Gastrocnemius medialis (tissue), 4 donors: Measurements from ENCODE around the gene GABBR2.

Experiments
- POLR2A ChIP-seq, 2 donors: fragments of 450-650 bp; IDR thresholded peaks; one replicate each; pipeline ENCODE4 v1.6.1; 2017; ENCODE audit warnings: antibody characterized with exemption in 2 of 2, mild to moderate bottlenecking in 2 of 2, moderate library complexity in 2 of 2
- TF ChIP-seq, protein P1 (sequence below), 5 experiments: fragments of 450-650 bp in 3 of 5; fragments of 200-600 bp in 2 of 5; sonication (generic) in 2 of 5; IDR thresholded peaks in 4 of 5; conservative IDR thresholded peaks in 1 of 5; 1 replicate in 4 of 5; 2 replicates in 1 of 5; pipeline ENCODE4 v1.5.1; 2016 to 2019; ENCODE audit warnings: antibody characterized with exemption in 5 of 5, mild to moderate bottlenecking in 3 of 5, moderate library complexity in 3 of 5

DNA sequence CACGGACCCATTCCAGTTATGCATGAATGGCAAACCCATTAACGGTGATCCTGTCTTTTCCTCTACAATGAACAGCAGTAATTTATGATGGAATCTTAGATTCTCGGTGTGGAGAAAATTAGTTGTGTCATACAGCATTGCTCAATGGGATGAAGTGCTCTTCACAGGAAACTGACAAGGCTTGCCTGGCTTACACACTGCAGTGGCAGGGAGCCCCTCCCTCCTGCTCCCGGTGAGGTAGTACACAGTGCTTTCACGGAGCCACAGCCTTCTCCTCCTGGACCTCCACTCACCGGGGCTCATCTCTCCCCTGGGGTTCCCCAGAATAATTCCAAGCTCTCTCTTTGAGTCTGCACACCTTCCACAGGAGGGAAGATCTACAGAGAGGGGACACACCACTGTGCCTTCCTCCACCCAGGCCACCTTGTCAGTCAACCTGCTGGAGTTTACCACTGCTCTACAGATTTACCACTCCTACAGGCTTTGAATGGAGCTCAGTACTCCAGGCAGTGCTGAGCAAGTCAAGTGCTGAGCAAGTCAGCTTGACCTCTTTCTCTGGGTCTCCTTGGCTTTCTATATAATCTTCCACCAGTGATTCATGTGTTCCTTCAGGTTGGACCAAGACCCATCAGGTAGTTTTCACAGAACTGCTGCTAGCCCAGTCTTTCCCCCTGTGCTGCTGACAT is 394.2 kb downstream of the GABBR2 start:
- TF ChIP-seq, protein P1, sequence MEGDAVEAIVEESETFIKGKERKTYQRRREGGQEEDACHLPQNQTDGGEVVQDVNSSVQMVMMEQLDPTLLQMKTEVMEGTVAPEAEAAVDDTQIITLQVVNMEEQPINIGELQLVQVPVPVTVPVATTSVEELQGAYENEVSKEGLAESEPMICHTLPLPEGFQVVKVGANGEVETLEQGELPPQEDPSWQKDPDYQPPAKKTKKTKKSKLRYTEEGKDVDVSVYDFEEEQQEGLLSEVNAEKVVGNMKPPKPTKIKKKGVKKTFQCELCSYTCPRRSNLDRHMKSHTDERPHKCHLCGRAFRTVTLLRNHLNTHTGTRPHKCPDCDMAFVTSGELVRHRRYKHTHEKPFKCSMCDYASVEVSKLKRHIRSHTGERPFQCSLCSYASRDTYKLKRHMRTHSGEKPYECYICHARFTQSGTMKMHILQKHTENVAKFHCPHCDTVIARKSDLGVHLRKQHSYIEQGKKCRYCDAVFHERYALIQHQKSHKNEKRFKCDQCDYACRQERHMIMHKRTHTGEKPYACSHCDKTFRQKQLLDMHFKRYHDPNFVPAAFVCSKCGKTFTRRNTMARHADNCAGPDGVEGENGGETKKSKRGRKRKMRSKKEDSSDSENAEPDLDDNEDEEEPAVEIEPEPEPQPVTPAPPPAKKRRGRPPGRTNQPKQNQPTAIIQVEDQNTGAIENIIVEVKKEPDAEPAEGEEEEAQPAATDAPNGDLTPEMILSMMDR (IDR thresholded peaks at IDR 0.05 in 4 of 5, conservative IDR thresholded peaks at IDR 0.05 in 1 of 5): no peak
- no peak for TF ChIP-seq POLR2A (IDR thresholded peaks at IDR 0.05)
